ENCODE data around the gene NRSN2.

The NRSN2 gene
- total RNA-seq: 0.25 to 1.6 (median 0.67) reads per million in 9 experiments

DNA sequence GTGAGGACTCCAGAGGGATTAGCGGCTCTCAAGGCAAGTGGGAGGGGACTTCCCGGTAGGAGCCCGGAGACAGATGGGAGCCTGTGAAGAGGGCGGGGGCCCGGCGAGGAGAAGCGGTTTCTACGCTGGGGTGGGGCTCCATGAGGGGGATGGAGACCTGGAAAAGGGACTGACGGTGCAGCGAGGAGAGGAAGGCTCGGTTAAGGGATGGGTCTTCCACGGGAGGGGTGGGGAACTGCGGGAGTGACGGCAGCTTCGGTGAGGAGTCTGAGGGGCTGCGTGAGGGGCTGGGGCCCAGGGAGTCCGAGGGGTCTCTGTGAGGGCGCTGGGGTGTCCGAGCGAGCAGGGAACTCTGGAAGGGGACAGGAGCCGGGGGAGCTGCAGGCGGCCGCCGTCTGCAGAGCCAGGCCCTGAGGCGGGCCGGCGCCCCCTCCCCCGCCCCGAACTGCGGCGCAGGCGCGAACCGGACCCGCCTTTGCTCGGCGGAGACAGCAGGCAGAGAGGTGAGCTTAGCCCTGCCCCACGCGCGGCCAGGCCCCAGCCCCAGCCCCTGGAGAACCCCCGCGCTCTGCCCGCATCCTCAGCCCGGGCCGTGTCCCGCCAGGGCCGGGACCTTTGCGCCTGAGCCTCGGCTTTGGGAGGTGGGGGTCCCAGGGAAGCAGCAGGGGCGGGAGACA is at the start of gene NRSN2:
NRSN2 (plus strand) TSS at position 472 of the 677 bp plus-strand sequence. CDS start 2,533 bp downstream, outside the sequence.
- H3K27me3 Mint-ChIP-seq: no peaks in the 10 kb centered on the region
- no peaks in the 10 kb centered on the region for H3K36me3 Mint-ChIP-seq (ENCODE audit: insufficient read depth)
- H3K4me3 Mint-ChIP-seq: peak within 1 kb of the TSS; percentile 85 to 90
- peaks cover 13 to 19% of the 10 kb centered on the region in 2 donors for H3K4me1 Mint-ChIP-seq (ENCODE audit: low read depth in 2 of 2)
- DNase-seq: no peak
- ATAC-seq (replicated peaks): peak; percentile 29
- no peaks in the 10 kb centered on the region for H3K9me3 Mint-ChIP-seq
- peak within 1 kb of the TSS; percentile 72 to 87 for H3K27ac Mint-ChIP-seq

DNA sequence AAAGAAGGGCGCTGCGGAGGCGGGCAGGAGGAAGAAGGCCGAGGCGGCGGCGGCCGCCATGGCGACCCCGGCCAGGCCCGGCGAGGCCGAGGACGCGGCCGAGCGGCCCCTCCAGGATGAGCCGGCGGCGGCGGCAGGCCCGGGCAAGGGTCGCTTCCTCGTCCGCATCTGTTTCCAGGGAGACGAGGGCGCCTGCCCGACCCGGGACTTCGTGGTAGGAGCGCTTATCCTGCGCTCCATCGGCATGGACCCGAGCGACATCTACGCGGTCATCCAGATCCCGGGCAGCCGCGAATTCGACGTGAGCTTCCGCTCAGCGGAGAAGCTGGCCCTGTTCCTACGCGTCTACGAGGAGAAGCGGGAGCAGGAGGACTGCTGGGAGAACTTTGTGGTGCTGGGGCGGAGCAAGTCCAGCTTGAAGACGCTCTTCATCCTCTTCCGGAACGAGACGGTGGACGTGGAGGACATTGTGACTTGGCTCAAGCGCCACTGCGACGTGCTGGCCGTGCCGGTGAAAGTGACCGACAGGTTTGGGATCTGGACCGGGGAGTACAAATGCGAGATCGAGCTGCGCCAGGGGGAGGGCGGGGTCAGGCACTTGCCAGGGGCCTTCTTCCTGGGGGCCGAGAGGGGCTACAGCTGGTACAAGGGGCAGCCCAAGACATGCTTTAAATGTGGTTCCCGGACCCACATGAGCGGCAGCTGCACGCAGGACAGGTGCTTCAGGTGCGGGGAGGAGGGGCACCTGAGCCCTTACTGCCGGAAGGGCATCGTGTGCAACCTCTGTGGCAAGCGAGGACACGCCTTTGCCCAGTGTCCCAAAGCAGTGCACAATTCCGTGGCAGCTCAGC is 48.8 kb upstream of the NRSN2 start:
- H3K9me3 Mint-ChIP-seq: no peaks in the 10 kb centered on the region
- peak overlapping the region; percentile 99 to 100 for H3K4me3 Mint-ChIP-seq
- H3K36me3 Mint-ChIP-seq (ENCODE audit: insufficient read depth): peaks cover 24% of the 10 kb centered on the region
- DNase-seq (peak; percentile 11 to 30 (median 13)), ATAC-seq (replicated peaks) (peak; percentile 33)
- H3K4me1 Mint-ChIP-seq (ENCODE audit: low read depth in 2 of 2): peaks cover 35% of the 10 kb centered on the region in 2 donors
- H3K27me3 Mint-ChIP-seq: no peaks in the 10 kb centered on the region
- peak overlapping the region; percentile 98 to 100 for H3K27ac Mint-ChIP-seq

DNA sequence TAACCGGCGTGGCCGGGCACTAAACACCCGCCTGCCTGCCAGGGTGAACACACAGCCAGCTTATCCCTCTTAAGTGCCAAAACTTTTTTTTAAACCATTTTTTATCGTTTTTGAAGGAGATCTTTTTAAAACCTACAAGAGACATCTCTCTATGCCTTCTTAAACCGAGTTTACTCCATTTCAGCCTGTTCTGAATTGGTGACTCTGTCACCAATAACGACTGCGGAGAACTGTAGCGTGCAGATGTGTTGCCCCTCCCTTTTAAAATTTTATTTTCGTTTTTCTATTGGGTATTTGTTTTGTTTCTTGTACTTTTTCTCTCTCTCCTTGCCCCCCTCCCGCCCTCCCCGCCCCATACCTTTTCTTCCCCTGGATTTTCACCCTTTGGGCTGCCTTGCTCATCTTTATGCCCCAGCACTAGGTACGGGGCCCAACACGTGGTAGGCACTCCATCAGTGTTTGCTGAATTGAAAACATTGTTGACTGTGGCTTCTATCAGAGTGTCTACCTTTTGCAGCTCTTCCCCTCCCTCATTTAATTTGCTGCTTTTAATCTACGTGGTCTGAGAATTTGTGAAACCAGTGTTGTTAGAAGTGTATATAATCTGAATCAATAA is 48.0 kb upstream of the NRSN2 start:
- peaks cover 35% of the 10 kb centered on the region in 2 donors for H3K4me1 Mint-ChIP-seq (ENCODE audit: low read depth in 2 of 2)
- H3K9me3 Mint-ChIP-seq: no peaks in the 10 kb centered on the region
- DNase-seq (no peak), ATAC-seq (replicated peaks) (peak; percentile 11)
- peak overlapping the region; percentile 99 to 100 for H3K4me3 Mint-ChIP-seq
- H3K36me3 Mint-ChIP-seq (ENCODE audit: insufficient read depth): peaks cover 24% of the 10 kb centered on the region
- H3K27me3 Mint-ChIP-seq: no peaks in the 10 kb centered on the region
- H3K27ac Mint-ChIP-seq: peak overlapping the region; percentile 98 to 100

DNA sequence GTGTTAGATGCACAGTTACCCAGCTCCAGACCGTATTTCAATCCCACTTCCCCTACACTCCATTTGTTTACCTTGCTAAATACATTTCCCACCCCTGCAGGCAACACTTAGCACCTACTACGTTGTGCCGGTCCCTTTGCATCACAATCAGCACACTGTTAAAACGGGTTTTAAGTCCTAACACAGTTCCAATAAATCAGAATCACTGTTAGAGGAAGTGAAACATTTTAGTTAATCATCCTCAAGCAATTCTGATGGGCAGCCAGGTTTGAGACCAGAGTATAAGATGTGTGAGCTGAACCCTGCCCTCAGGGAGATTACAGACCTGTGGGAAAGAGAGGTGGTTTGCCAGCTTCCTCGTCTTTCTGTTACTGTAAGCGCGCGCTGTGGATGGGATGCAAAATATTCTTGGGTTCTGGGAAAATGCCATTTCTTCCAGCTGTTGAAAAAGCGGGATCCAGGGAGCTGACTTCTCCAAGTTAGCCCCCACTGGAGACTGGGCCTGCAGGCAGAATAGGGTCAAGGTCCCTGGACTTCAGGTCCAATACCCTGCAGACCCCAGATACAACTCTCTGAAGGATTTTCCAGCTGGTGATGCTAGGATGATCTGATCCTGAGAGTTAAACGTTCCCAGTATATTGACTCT is 46.4 kb upstream of the NRSN2 start:
- Mint-ChIP-seq H3K27me3 (no peaks in the 10 kb centered on the region), H3K4me3 (peak overlapping the region in 1 of 2 donors; percentile 100), H3K4me1 (ENCODE audit: low read depth in 2 of 2) (peaks cover 35% of the 10 kb centered on the region in 2 donors), H3K36me3 (ENCODE audit: insufficient read depth) (peaks cover 24% of the 10 kb centered on the region), H3K9me3 (no peaks in the 10 kb centered on the region), H3K27ac (peak overlapping the region in 1 of 2 donors; percentile 68)
- DNase-seq: no peak
- no peak for ATAC-seq (replicated peaks)

GRCh38 chr20:301886-302848 is 44.7 kb upstream of the NRSN2 start:
- Mint-ChIP-seq H3K9me3 (no peaks in the 10 kb centered on the region), H3K4me1 (ENCODE audit: low read depth in 2 of 2) (peaks cover 26 to 27% of the 10 kb centered on the region in 2 donors), H3K36me3 (ENCODE audit: insufficient read depth) (peaks cover 21% of the 10 kb centered on the region), H3K4me3 (no peak overlapping the region), H3K27ac (peak overlapping the region in 1 of 2 donors; percentile 70), H3K27me3 (no peaks in the 10 kb centered on the region)
- no peak for ATAC-seq (replicated peaks)
- no peak for DNase-seq

DNA sequence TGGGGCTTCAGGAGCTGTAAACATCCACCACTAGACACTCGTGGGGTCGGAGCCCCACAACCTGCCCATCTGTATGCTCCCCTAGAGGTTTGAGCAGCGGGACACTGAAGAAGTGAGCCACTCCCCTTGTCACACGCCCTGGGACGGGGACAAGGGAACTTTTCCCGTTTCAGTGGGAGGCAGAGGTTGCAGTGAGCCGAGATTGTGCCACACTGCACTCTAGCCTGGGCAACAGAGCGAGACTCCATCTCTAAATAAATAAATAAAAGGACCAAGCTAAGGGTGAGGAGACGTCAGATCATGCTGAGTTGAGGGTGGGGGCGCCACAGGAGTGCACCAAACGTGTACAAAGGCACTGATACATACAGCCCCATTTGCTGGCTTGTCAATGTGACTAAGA is 41.2 kb upstream of the NRSN2 start:
- Mint-ChIP-seq H3K4me1 (ENCODE audit: low read depth in 2 of 2) (peaks cover 8 to 12% of the 10 kb centered on the region in 2 donors), H3K36me3 (ENCODE audit: insufficient read depth) (peaks cover 7% of the 10 kb centered on the region), H3K27me3 (no peaks in the 10 kb centered on the region), H3K9me3 (no peaks in the 10 kb centered on the region), H3K4me3 (no peak overlapping the region), H3K27ac (peak overlapping the region in 1 of 2 donors; percentile 44)
- DNase-seq (no peak), ATAC-seq (replicated peaks) (no peak)

DNA sequence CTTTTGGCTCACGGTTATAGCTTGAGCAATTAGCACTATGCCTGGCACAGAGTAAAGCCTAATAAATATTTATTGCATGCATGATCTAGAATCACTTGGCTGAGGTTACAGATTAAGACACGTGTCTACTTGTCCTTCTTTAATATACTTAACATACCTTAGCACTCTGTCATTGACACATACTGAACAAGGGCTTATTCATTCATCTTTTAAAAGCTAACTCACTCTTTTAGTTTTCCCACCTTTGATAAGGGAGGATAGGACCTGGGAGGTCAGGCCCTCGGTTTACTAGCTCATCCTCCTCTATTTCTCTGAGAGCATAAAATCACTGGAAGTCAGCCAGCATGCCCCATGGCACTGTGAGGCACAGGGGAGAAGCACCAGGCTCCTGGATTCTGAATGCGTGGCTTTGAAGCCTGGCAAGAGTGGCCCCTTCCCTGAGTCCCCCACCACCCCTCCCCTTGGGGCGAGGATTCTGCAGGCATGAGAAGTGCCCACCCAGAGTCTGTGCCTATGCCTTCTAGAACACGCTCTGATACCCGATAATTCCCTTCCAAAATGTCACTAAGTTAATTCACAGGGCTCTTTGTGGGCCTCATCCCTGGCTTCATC is 38.4 kb upstream of the NRSN2 start:
- Mint-ChIP-seq H3K9me3 (no peaks in the 10 kb centered on the region), H3K27ac (no peak overlapping the region), H3K36me3 (ENCODE audit: insufficient read depth) (peaks cover 7% of the 10 kb centered on the region), H3K27me3 (no peaks in the 10 kb centered on the region), H3K4me3 (no peak overlapping the region), H3K4me1 (ENCODE audit: low read depth in 2 of 2) (peaks cover 6 to 7% of the 10 kb centered on the region in 2 donors)
- no peak for ATAC-seq (replicated peaks)
- DNase-seq: no peak

GRCh38 chr20:309306-309840 is 37.5 kb upstream of the NRSN2 start:
- Mint-ChIP-seq H3K9me3 (no peaks in the 10 kb centered on the region), H3K36me3 (ENCODE audit: insufficient read depth) (peaks cover 7% of the 10 kb centered on the region), H3K4me3 (no peak overlapping the region), H3K4me1 (ENCODE audit: low read depth in 2 of 2) (peaks cover 6 to 7% of the 10 kb centered on the region in 2 donors), H3K27me3 (no peaks in the 10 kb centered on the region), H3K27ac (peak overlapping the region in 1 of 2 donors; percentile 20)
- no peak for ATAC-seq (replicated peaks)
- DNase-seq: no peak

DNA sequence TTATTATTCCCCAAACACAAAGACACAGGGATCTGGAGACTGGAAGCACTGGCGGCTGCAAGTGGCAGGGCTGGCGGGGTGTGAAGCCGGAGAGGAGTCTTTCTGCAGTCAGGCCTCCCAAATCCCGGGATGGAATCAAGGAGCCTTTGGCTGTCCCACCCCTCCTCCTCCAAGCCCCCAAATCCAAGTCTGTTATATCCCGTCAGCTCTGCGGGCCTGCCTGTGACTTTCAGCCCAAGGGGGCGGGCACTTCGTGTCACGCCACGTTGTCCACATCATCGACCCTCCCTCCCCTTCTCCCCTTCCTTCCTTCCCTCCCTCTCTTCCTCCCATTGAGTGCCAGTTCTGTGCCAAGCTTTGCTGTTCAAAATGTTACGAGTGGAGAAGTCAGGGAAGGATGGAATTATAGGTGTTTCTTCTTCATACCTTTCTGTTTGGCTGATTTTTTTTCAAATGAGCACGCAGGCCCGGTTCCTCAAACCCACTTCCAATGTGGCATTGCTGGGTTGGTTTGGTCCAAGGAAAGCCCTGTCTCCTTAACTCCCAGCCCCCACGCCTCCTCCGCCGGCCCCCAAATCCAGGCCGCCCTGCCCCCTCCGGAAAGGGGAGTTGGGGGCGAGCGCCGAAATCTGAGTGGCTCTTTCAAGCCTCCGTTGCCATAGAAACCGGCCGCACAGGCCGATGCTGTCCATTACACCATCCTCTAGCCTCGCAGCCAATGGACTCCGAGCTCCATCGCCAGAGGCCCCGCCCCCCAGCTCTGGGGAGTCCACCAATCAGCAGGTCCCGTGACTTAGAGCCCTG is 36.9 kb upstream of the NRSN2 start:
- Mint-ChIP-seq H3K9me3 (no peaks in the 10 kb centered on the region), H3K27me3 (no peaks in the 10 kb centered on the region), H3K4me3 (peak overlapping the region; percentile 71 to 72), H3K27ac (peak overlapping the region; percentile 85 to 87), H3K4me1 (ENCODE audit: low read depth in 2 of 2) (peaks cover 6 to 7% of the 10 kb centered on the region in 2 donors), H3K36me3 (ENCODE audit: insufficient read depth) (peaks cover 7% of the 10 kb centered on the region)
- DNase-seq (peak; percentile 41 to 51 (median 51)), ATAC-seq (replicated peaks) (peak; percentile 99)

- H3K36me3 Mint-ChIP-seq (ENCODE audit: insufficient read depth): peaks cover 5% of the 10 kb centered on the region
- ATAC-seq (replicated peaks) (no peak), DNase-seq (no peak)
- H3K9me3 Mint-ChIP-seq: no peaks in the 10 kb centered on the region
- H3K27ac Mint-ChIP-seq: peak overlapping the region; percentile 85 to 87
- H3K27me3 Mint-ChIP-seq: no peaks in the 10 kb centered on the region
- peak overlapping the region; percentile 71 to 72 for H3K4me3 Mint-ChIP-seq
- H3K4me1 Mint-ChIP-seq (ENCODE audit: low read depth in 2 of 2): peaks cover 6 to 7% of the 10 kb centered on the region in 2 donors
These were observed 36.3 kb upstream of the NRSN2 start for GRCh38 chr20:310645-311044.

- peaks cover 3% of the 10 kb centered on the region for H3K36me3 Mint-ChIP-seq (ENCODE audit: insufficient read depth)
- H3K9me3 Mint-ChIP-seq: no peaks in the 10 kb centered on the region
- H3K27me3 Mint-ChIP-seq: no peaks in the 10 kb centered on the region
- ATAC-seq (replicated peaks) (no peak), DNase-seq (no peak)
- H3K27ac Mint-ChIP-seq: no peak overlapping the region
- H3K4me1 Mint-ChIP-seq (ENCODE audit: low read depth in 2 of 2): peaks cover 6 to 7% of the 10 kb centered on the region in 2 donors
- no peak overlapping the region for H3K4me3 Mint-ChIP-seq
These were observed 35.3 kb upstream of the NRSN2 start for GRCh38 chr20:311609-312008.

Data from effector memory CD8-positive, alpha-beta T cell (primary cell).